Caco-2 (cell line): ENCODE measurements around the gene MAMLD1. TPM values are rescaled to one million over a fixed set of nuclear protein-coding genes. Genes with fewer than 3 reads are reported as not detected.

ENCODE experiments used
- BruUV-seq: library from RNA; stranded (reverse); fragments of 400-500 nt; replicated peaks from 2 replicates; lab custom pipeline; 2021; lab: Mats Ljungman, UMichigan
- CTCF ChIA-PET: fragments of 300-600 bp; sonication (Branson Sonifier 250); formaldehyde crosslinking; loops from one replicate; lab custom pipeline; 2022; ENCODE audit warnings: antibody characterized with exemption; lab: Charles Lee
- POLR2A ChIA-PET: fragments of 300-600 bp; sonication (Branson Sonifier 250); formaldehyde crosslinking; loops from one replicate; lab custom pipeline; 2022; ENCODE audit warnings: antibody characterized with exemption; lab: Charles Lee
- DNase-seq, 2 experiments: peaks; one replicate each; pipeline versions ENCODE4 v3.0.0 to v3.0.0-alpha.2; 2020 to 2022
- H3K27me3 ChIP-seq: replicated peaks from 2 replicates; pipeline ENCODE4 v1.6.0; 2011; ENCODE audit warnings: low read length; ENCODE audit not compliant: control insufficient read depth, insufficient read depth
- H3K36me3 ChIP-seq: 2 replicates; pipeline ENCODE4 v1.5.1; 2011; ENCODE audit warnings: low read length; ENCODE audit not compliant: control insufficient read depth, insufficient read depth
- H3K4me1 ChIP-seq: fragments of 250-450 bp; sonication (Bioruptor Pico); 2 replicates; pipeline ENCODE4 v1.5.1; 2020; ENCODE audit warnings: mild to moderate bottlenecking
- H3K4me3 ChIP-seq: 2 replicates; pipeline ENCODE4 v1.5.1; 2011; ENCODE audit warnings: low read depth, mild to moderate bottlenecking, control low read depth, low read length
- H3K9me3 ChIP-seq: fragments of 250-450 bp; sonication (Bioruptor Pico); 2 replicates; pipeline ENCODE4 v1.5.1; 2020; ENCODE audit warnings: mild to moderate bottlenecking, moderate library complexity
- H3K27ac Mint-ChIP-seq: one replicate; pipeline ENCODE4 v1.8.0; 2022; ENCODE audit warnings: mixed read lengths; ENCODE audit not compliant: unreplicated experiment
- H3K27me3 Mint-ChIP-seq: one replicate; pipeline ENCODE4 v1.8.0; 2022; ENCODE audit warnings: mixed read lengths; ENCODE audit not compliant: insufficient read depth, unreplicated experiment
- H3K36me3 Mint-ChIP-seq: one replicate; pipeline ENCODE4 v1.8.0; 2022; ENCODE audit warnings: mild to moderate bottlenecking, mixed read lengths; ENCODE audit not compliant: insufficient read depth, unreplicated experiment
- H3K4me1 Mint-ChIP-seq: one replicate; pipeline ENCODE4 v1.8.0; 2022; ENCODE audit warnings: low read depth, mixed read lengths; ENCODE audit not compliant: unreplicated experiment
- H3K4me3 Mint-ChIP-seq: one replicate; pipeline ENCODE4 v1.8.0; 2022; ENCODE audit warnings: mild to moderate bottlenecking, moderate library complexity, mixed read lengths; ENCODE audit not compliant: unreplicated experiment
- H3K9me3 Mint-ChIP-seq: one replicate; pipeline ENCODE4 v1.8.0; 2022; ENCODE audit warnings: mixed read lengths; ENCODE audit not compliant: unreplicated experiment
- intact Hi-C: fragments of 100-400 bp; cut with micrococcal nuclease; formaldehyde crosslinking; loops from one replicate; pipeline ENCODE4 v1.10.0; 2022; ENCODE audit not compliant: unreplicated experiment
- total RNA-seq: library from RNA; stranded (reverse); gene quantifications from 2 replicates; pipeline ENCODE4 v1.2.3, GENCODE V29; 2022
- TF ChIP-seq, protein P1 (sequence below), 2 experiments: fragments of 200-600 bp in 1 of 2; IDR thresholded peaks; 1 replicate in 1 of 2; 2 replicates in 1 of 2; pipeline versions ENCODE4 v1.5.1 to v1.8.0; 2011 to 2022; ENCODE audit warnings: antibody characterized with exemption in 1 of 2, control low read depth in 1 of 2, inconsistent platforms in 1 of 2, low read depth in 1 of 2, low read length in 1 of 2, mild to moderate bottlenecking in 1 of 2, moderate library complexity in 1 of 2; ENCODE audit not compliant: insufficient read depth in 1 of 2, severe bottlenecking in 1 of 2, unreplicated experiment in 1 of 2

Gene MAMLD1
- total RNA-seq, 1 experiment from 2014 or later, result not detected

DNA sequence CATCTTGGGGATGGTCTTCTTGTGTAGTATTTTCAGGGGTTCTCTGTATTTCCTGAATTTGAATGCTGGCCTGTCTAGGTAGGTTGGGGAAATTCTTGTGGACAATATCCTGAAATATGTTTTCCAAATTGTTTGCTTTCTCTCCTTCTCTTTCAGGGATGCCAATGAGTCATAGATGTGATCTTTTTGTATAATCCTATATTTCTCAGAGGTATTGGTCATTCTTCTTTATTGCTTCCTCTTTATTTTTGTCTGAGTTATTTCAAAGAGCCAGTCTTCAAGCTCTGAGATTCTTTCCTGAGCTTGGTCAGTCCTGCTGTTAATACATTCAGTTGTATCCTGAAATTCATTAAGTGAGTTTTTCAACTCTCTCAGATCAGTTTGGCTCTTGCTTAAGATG lies 73.1 kb downstream of the MAMLD1 start:
- Mint-ChIP-seq H3K9me3 (no peaks in the 10 kb centered on the region), H3K4me3 (no peak overlapping the region), H3K27ac (no peak overlapping the region), H3K4me1 (no peaks in the 10 kb centered on the region), H3K27me3 (peaks cover 9% of the 10 kb centered on the region), H3K36me3 (no peaks in the 10 kb centered on the region)
- ChIA-PET CTCF (no interaction called here), POLR2A (no interaction called here)
- TF ChIP-seq, protein P1, sequence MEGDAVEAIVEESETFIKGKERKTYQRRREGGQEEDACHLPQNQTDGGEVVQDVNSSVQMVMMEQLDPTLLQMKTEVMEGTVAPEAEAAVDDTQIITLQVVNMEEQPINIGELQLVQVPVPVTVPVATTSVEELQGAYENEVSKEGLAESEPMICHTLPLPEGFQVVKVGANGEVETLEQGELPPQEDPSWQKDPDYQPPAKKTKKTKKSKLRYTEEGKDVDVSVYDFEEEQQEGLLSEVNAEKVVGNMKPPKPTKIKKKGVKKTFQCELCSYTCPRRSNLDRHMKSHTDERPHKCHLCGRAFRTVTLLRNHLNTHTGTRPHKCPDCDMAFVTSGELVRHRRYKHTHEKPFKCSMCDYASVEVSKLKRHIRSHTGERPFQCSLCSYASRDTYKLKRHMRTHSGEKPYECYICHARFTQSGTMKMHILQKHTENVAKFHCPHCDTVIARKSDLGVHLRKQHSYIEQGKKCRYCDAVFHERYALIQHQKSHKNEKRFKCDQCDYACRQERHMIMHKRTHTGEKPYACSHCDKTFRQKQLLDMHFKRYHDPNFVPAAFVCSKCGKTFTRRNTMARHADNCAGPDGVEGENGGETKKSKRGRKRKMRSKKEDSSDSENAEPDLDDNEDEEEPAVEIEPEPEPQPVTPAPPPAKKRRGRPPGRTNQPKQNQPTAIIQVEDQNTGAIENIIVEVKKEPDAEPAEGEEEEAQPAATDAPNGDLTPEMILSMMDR (IDR thresholded peaks at IDR 0.05; ENCODE audit: insufficient read depth in 1 of 2, low read depth in 1 of 2, low read length in 1 of 2, severe bottlenecking in 1 of 2, unreplicated experiment in 1 of 2), result no peak
- Histone ChIP-seq H3K9me3 (no peaks in the 10 kb centered on the region), H3K27me3 (no peaks in the 10 kb centered on the region), H3K36me3 (no peaks in the 10 kb centered on the region), H3K4me3 (no peak overlapping the region), H3K4me1 (no peaks in the 10 kb centered on the region)
- no TSS peak for BruUV-seq
- intact Hi-C loops, result no loop called here
- no peak for DNase-seq

GRCh38 chrX:150438165-150438564 lies 75.0 kb downstream of the MAMLD1 start:
- no peaks in the 10 kb centered on the region for H3K4me1 Mint-ChIP-seq
- no peak for DNase-seq

DNA sequence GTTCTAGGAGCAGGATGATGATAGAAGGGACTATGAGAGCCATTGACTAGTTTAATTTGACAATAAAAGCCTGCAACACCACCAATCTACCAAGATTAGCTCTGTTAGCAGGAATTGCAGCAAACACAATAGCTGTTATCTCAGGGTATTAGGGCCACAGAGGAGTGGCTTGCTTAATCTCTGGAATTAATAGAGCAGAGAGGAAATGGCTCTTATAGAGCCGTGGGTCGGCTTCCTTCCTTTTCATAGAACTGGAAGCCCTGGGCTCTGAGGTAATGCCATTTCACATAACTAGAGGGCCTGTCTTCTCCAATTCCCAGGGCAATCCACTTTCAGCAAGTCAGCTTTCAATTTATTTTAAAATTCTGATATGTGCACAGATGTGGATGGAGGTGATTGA lies 83.0 kb downstream of the MAMLD1 start:
- no peak for DNase-seq
- CTCF ChIA-PET, result no interaction called here
- no peaks in the 10 kb centered on the region for H3K4me1 ChIP-seq
- H3K36me3 ChIP-seq, result no peaks in the 10 kb centered on the region
- H3K4me1 Mint-ChIP-seq, result no peaks in the 10 kb centered on the region
- no peak overlapping the region for H3K27ac Mint-ChIP-seq
- H3K27me3 ChIP-seq, result no peaks in the 10 kb centered on the region
- TF ChIP-seq, protein P1 (IDR thresholded peaks at IDR 0.05; ENCODE audit: insufficient read depth in 1 of 2, low read depth in 1 of 2, low read length in 1 of 2, severe bottlenecking in 1 of 2, unreplicated experiment in 1 of 2), result no peak
- H3K27me3 Mint-ChIP-seq, result no peaks in the 10 kb centered on the region
- no peak overlapping the region for H3K4me3 ChIP-seq
- no peaks in the 10 kb centered on the region for H3K36me3 Mint-ChIP-seq
- H3K4me3 Mint-ChIP-seq, result no peak overlapping the region
- H3K9me3 Mint-ChIP-seq, result no peaks in the 10 kb centered on the region
- POLR2A ChIA-PET, result no interaction called here
- no peaks in the 10 kb centered on the region for H3K9me3 ChIP-seq
- intact Hi-C loops, result no loop called here
- no TSS peak for BruUV-seq

More at GRCh38 chrX:150438165-150438564, 75.0 kb downstream of the MAMLD1 start:
- Histone ChIP-seq H3K9me3 (no peaks in the 10 kb centered on the region), H3K27me3 (no peaks in the 10 kb centered on the region), H3K4me1 (no peaks in the 10 kb centered on the region), H3K4me3 (no peak overlapping the region), H3K36me3 (no peaks in the 10 kb centered on the region)
- Mint-ChIP-seq H3K36me3 (no peaks in the 10 kb centered on the region), H3K4me3 (no peak overlapping the region), H3K9me3 (no peaks in the 10 kb centered on the region), H3K27ac (no peak overlapping the region), H3K27me3 (peaks cover 9% of the 10 kb centered on the region)
- ChIA-PET POLR2A (no interaction called here), CTCF (no interaction called here)
- no TSS peak for BruUV-seq
- TF ChIP-seq, protein P1 (IDR thresholded peaks at IDR 0.05; ENCODE audit: insufficient read depth in 1 of 2, low read depth in 1 of 2, low read length in 1 of 2, severe bottlenecking in 1 of 2, unreplicated experiment in 1 of 2), result no peak
- intact Hi-C loops, result no loop called here
